ENCODE measurements around the gene SMPD3. TPM values are rescaled to one million over a fixed set of nuclear protein-coding genes. Genes with fewer than 3 reads are reported as not detected.

Gene SMPD3
- total and polyA plus RNA-seq, 2 of the 8 experiments (the other 6 are each of a cell fraction or from before 2014, with no cell fraction given), result 0.39 to 1.3 TPM

DNA sequence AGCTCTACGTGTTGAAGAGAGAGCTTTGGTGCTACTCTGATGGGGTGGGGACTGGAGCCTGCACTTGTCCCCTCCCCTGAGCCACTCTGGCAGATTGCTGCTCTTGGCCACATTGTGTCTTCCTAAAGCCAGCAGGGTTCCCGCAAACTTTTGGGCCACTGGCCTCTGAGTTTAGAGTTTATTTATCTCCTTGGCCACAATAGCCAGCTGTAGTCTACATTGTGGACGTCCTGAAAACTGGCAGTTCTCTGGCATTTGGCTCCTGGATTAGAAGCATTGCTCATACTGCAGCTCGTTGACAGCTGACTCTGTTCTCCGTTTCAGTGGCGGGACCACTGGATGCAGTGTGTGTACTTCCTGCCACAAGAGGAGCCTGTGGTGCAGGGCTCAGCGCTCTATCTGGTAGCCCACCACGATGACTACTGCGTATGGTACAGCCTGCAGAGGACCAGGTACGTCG lies 102.9 kb downstream of the SMPD3 start:
- Histone ChIP-seq H3K9ac (replicated peaks in 1 of 4; ENCODE audit: extremely low read depth in 1 of 4, low read depth in 3 of 4, low read length in 3 of 4) (no peak overlapping the region), H2BK12ac (ENCODE audit: low read depth, low read length) (no peak overlapping the region), H3K23me2 (ENCODE audit: low read depth, low read length) (no peaks in the 10 kb centered on the region; the same call in 1 of the 2 replicates), H4K8ac (ENCODE audit: extremely low read depth, insufficient read depth, low read length) (no peak overlapping the region; the same call in 1 of the 2 replicates), H4K5ac (ENCODE audit: insufficient read length, low read depth, low read length) (no peak overlapping the region), H2AK5ac (ENCODE audit: low read depth, low read length) (no peak overlapping the region), H3K4me2 (ENCODE audit: insufficient read depth in 1 of 2, low read depth in 2 of 2, low read length in 2 of 2) (no peak overlapping the region), H2BK15ac (ENCODE audit: low read length) (no peak overlapping the region), H3K14ac (ENCODE audit: insufficient read length) (no peak overlapping the region), H4K20me1 (replicated peaks in 1 of 2; ENCODE audit: control insufficient read depth in 1 of 2, insufficient read depth in 2 of 2, low read length in 2 of 2) (peaks cover 0 to 2% of the 10 kb centered on the region in 2 experiments), H3K4ac (replicated peaks; ENCODE audit: insufficient read length, low read depth, low read length) (no peak overlapping the region), H3K27me3 (replicated peaks in 1 of 4; ENCODE audit: control insufficient read depth in 3 of 4, extremely low read depth in 1 of 4, insufficient read depth in 3 of 4, low read length in 3 of 4) (no peaks in the 10 kb centered on the region; a peak in 1 of 7 replicates), H3K27ac (ENCODE audit: low read depth, low read length) (no peak overlapping the region), H3K4me3 (ENCODE audit: extremely low read depth in 1 of 4, insufficient read depth in 2 of 4, low read depth in 3 of 4, low read length in 4 of 4) (no peak overlapping the region), H4K91ac (replicated peaks; ENCODE audit: insufficient read length, low read length) (no peak overlapping the region), H3K9me3 (ENCODE audit: insufficient read depth in 2 of 2, low read depth in 1 of 2, low read length in 1 of 2) (no peaks in the 10 kb centered on the region), H2BK5ac (ENCODE audit: low read depth, low read length) (no peak overlapping the region), H3K36me3 (ENCODE audit: control insufficient read depth in 2 of 4, insufficient read depth in 4 of 4, low read length in 3 of 4) (peaks cover 9 to 39% (median 20%) of the 10 kb centered on the region in 4 experiments; a peak in 7 of 8 replicates), H2BK120ac (replicated peaks; ENCODE audit: low read depth, low read length) (no peak overlapping the region), H3K23ac (ENCODE audit: insufficient read length) (no peak overlapping the region), H3K79me2 (ENCODE audit: control insufficient read depth in 1 of 2, insufficient read depth in 2 of 2, low read length in 2 of 2) (no peaks in the 10 kb centered on the region), H3K79me1 (ENCODE audit: low read depth, low read length) (peaks cover 2% of the 10 kb centered on the region; the same call in 1 of the 2 replicates), H3K4me1 (replicated peaks in 1 of 4; ENCODE audit: control insufficient read depth in 3 of 4, insufficient read depth in 4 of 4, low read length in 3 of 4) (no peaks in the 10 kb centered on the region), H3K18ac (ENCODE audit: extremely low read depth, low read length) (no peak overlapping the region), H2BK20ac (ENCODE audit: low read length) (no peak overlapping the region), H3K56ac (replicated peaks; ENCODE audit: insufficient read length, low read depth, low read length) (no peak overlapping the region), H2AFZ (ENCODE audit: low read length) (no peak overlapping the region)
- DNase-seq (ENCODE audit: low read depth in 1 of 2, low spot score in 2 of 2) (no peak), FAIRE-seq (no peak)
- 96% methylated on average over 11 of the region's 11 CpGs; no CpG with 5 or more reads in 1 of the 2 experiments for WGBS, 2 experiments (ENCODE audit: extremely low coverage in 1 of 2, insufficient coverage in 1 of 2, insufficient read length in 1 of 2, insufficient replicate concordance in 2 of 2, low coverage in 1 of 2, low lambda C conversion rate in 2 of 2, missing lambda C conversion rate in 1 of 2)
- ChIA-PET POLR2A (ENCODE audit: partially characterized antibody) (interaction anchor here (0.9 kb wide), 1 partner anchor 16 kb away, joined by 3 read pairs; no protein-coding TSS in a partner anchor), CTCF (ENCODE audit: partially characterized antibody) (interaction anchor here (0.8 to 1.4 kb wide), 5 partner anchors 10 to 251 kb away, joined by 3 to 5 read pairs (median 3); no protein-coding TSS in a partner anchor)
- TF ChIP-seq CTCF (IDR thresholded peaks at IDR 0.05; ENCODE audit: control extremely low read depth in 1 of 3, insufficient read depth in 1 of 3, low read depth in 1 of 3, low read length in 3 of 3) (no peak), CBX5 (IDR thresholded peaks at IDR 0.05; ENCODE audit: low read depth, low read length) (no peak), SIN3A (conservative IDR thresholded peaks at IDR 0.05 in 1 of 2, IDR thresholded peaks at IDR 0.05 in 1 of 2; ENCODE audit: low read depth in 1 of 2, low read length in 2 of 2) (no peak), TAF1 (IDR thresholded peaks at IDR 0.05; ENCODE audit: low read depth, low read length) (no peak), POLR2A (IDR thresholded peaks at IDR 0.05; ENCODE audit: control extremely low read depth in 1 of 2, low read depth in 2 of 2, low read length in 2 of 2) (no peak), KDM5A (IDR thresholded peaks at IDR 0.05; ENCODE audit: low read length) (no peak), EGR1 (IDR thresholded peaks at IDR 0.05; ENCODE audit: borderline replicate concordance, low read depth, low read length) (no peak), SIX5 (IDR thresholded peaks at IDR 0.05; ENCODE audit: low read depth, low read length) (no peak), CEBPB (IDR thresholded peaks at IDR 0.05; ENCODE audit: low read depth, low read length) (no peak), PHF8 (conservative IDR thresholded peaks at IDR 0.05; ENCODE audit: low read depth, low read length) (no peak)
